Measurements from ENCODE around the gene FYCO1. TPM values are rescaled to one million over a fixed set of nuclear protein-coding genes. Genes with fewer than 3 reads are reported as not detected.

The FYCO1 gene
- total RNA-seq: 3.2 TPM

DNA sequence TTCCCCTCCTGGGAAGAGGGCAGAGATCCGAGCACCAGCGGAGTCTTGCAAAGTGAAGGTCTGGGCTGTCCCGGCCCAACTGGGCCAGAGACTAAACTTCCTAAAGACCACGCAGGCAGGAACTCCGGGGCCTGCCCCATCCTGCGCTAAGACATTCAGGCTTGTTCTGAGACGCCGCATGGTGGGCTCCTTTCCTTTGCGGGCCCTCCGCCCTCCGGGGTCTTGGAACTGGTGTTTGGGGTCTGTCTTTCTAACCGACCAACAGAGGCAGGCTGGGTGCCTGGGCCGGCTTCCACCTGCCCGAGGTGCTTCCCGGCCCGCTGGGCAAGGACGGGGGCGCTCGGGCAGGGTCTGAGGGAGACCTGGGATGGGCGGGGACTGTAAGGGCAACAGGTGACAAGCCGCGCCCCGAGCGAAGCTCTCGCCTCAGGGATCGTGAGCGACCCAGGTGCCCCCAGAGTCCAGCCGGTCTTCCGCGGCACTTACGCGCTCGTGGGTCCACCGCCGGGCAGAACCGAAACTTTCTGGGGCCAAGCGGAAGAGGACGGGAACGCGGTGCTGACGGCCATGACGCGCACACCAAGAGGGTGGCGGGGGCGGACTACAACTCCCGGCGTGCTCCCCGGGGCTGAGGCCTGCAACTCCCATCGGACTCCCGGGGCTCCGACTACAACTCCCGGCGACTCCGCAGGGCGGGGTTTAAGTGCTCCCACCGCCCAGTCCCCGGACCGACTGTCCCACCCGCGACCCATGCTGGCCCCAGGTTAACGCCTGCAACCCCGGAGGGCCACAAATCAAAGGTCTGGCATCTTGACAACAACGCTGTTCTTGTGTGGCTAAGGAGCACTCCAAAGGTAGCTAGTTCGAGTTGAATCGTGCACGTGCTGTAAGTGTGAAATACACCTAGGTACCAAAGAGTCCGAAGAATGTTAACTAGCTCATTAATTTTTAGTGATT, at the start of gene FYCO1:
TSS of gene FYCO1 (minus strand) at position 589 of the 957 bp plus-strand sequence. CDS start 10,914 bp downstream, outside the sequence.

DNA sequence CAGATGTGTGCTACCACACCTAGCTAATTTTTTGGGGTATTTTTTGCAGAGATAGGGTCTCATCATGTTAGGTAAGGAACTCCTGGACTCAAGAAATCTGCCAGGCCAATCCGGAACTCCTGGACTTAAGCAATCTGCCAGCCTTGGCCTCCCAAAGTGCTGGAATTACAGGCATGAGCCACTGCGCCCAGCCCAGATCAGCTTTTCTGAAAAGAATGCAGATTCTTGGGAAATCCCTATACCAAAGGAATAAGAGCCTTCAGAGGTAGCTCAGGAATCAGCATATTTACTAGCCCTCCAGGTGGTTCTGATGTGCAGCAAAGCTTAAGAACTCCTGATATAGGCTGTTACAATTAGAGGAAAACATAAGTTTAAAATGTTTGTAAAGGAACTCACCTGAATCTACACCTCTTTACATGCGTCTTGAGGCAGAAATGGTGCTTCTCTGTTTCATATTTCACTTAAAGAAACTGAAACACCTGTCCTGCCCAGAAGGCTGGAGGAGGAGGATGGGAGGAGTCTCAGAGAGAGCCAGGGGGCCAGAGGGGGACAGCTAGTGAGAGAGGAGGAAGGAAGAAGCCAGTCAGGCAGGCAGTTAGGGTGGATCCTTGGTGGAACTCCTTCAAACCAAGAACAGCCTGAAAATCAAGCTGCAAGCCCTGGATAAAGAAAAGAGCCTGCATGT, 31.5 kb upstream of the FYCO1 start, which contains the start of gene XCR1:
TSS of gene XCR1 (minus strand) at position 463 of the 685 bp plus-strand sequence. CDS start 5,536 bp downstream, outside the sequence.

GRCh38 chr3:45943207-45943846, 52.3 kb downstream of the FYCO1 start, which contains the start of gene CXCR6:
Gene CXCR6 (plus strand): TSS chr3:45943464. CDS start chr3:45946482, 3,018 bp downstream.

GRCh38 chr3:45885979-45886705, 109.5 kb downstream of the FYCO1 start, which contains the start of gene CCR9:
Gene CCR9 (plus strand): TSS chr3:45886543. CDS start chr3:45894934, 8,391 bp downstream.

Small RNAs within 50 kb of the gene (small RNA-seq; reads per million reads assigned to genes)
- gene RF00019: not detected

Other genes starting within 250 kb of the FYCO1 start
- gene SLC6A20, start 199.3 kb downstream of the FYCO1 start, total RNA-seq: 5.1 TPM
- gene LZTFL1, start 153.7 kb downstream of the FYCO1 start, total RNA-seq: 31.1 TPM
- not detected for gene CCR9, start 109.3 kb downstream of the FYCO1 start, total RNA-seq
- gene CXCR6, start 52.4 kb downstream of the FYCO1 start, total RNA-seq: not detected
- not detected for gene XCR1, start 31.7 kb upstream of the FYCO1 start, total RNA-seq
- 3.2 TPM for gene CCR1, start 212.5 kb upstream of the FYCO1 start, total RNA-seq
- gene CCR3, start 246.6 kb upstream of the FYCO1 start, total RNA-seq: not detected